NCI-H146 treated with DMSO at 0.1 percent for 48 hours (cell line): Measurements from ENCODE around the gene FRMD3.
A peak's percentile ranks its signal among the peaks of the same experiment; 100 is the strongest.

Source experiments
- DNase-seq: peaks from one replicate; lab custom pipeline; 2025; ENCODE audit not compliant: unreplicated experiment; lab: John Stamatoyannopoulos, UW

The FRMD3 gene

GRCh38 chr9:83343366-83343999 lies 194.7 kb downstream of the FRMD3 start:
- no peak for DNase-seq

GRCh38 chr9:83342731-83343130 lies 195.5 kb downstream of the FRMD3 start:
- no peak for DNase-seq

GRCh38 chr9:83342006-83342405 lies 196.2 kb downstream of the FRMD3 start:
- DNase-seq = no peak

GRCh38 chr9:83340451-83340850 lies 197.8 kb downstream of the FRMD3 start:
- DNase-seq = no peak

GRCh38 chr9:83339435-83339834 lies 198.8 kb downstream of the FRMD3 start:
- no peak for DNase-seq

- DNase-seq = no peak
Observed at GRCh38 chr9:83336706-83337105, 201.5 kb downstream of the FRMD3 start.

- DNase-seq = peak; percentile 34
Observed at GRCh38 chr9:83334320-83334719, 203.9 kb downstream of the FRMD3 start.

GRCh38 chr9:83330207-83331196 lies 207.7 kb downstream of the FRMD3 start:
- DNase-seq = no peak

GRCh38 chr9:83327750-83328622 lies 210.2 kb downstream of the FRMD3 start:
- DNase-seq = peak; percentile 16

GRCh38 chr9:83327323-83327722 lies 210.9 kb downstream of the FRMD3 start:
- DNase-seq = no peak

GRCh38 chr9:83323148-83323547 lies 215.1 kb downstream of the FRMD3 start:
- DNase-seq = no peak

GRCh38 chr9:83322438-83322837 lies 215.8 kb downstream of the FRMD3 start:
- DNase-seq = no peak

GRCh38 chr9:83317244-83317643 lies 221.0 kb downstream of the FRMD3 start:
- no peak for DNase-seq

- no peak for DNase-seq
Observed at GRCh38 chr9:83315649-83316048, 222.6 kb downstream of the FRMD3 start.

GRCh38 chr9:83313781-83314180 lies 224.4 kb downstream of the FRMD3 start:
- peak; percentile 61 for DNase-seq

- peak; percentile 72 for DNase-seq
Observed at GRCh38 chr9:83312537-83312936, 225.7 kb downstream of the FRMD3 start.

GRCh38 chr9:83307066-83307724 lies 231.0 kb downstream of the FRMD3 start:
- DNase-seq = no peak

- DNase-seq = no peak
Observed at GRCh38 chr9:83304686-83305085, 233.5 kb downstream of the FRMD3 start.

- no peak for DNase-seq
Observed at GRCh38 chr9:83299571-83299970, 238.6 kb downstream of the FRMD3 start.

GRCh38 chr9:83299094-83299493 lies 239.1 kb downstream of the FRMD3 start:
- no peak for DNase-seq

- no peak for DNase-seq
Observed at GRCh38 chr9:83296123-83296522, 242.1 kb downstream of the FRMD3 start.
